CD4-positive, alpha-beta T cell treated with Interleukin-12 subunit alpha and Interleukin-12 subunit beta, for 1 hour (primary cell): ENCODE results near the gene TNNI3K.
"Not testable (repeated sequence)": the region's sequence is repeated elsewhere in the genome, so short reads cannot be mapped to it uniquely, and the experiment has no call there.

Experiments used
- DNase-seq: peaks from one replicate; pipeline ENCODE4 v3.0.0-alpha.2; 2020

Gene TNNI3K

GRCh38 chr1:74235153-74235552 is at the start of gene TNNI3K:
TNNI3K (plus strand) TSS chr1:74235387; CDS start chr1:74235452, 65 bp downstream.
- DNase-seq: no peak

- DNase-seq: no peak
These were observed 41.3 kb upstream of the TNNI3K start for GRCh38 chr1:74193908-74194307.

GRCh38 chr1:74195339-74195738 is 39.8 kb upstream of the TNNI3K start:
- DNase-seq: no peak

- no peak for DNase-seq
These were observed 37.9 kb upstream of the TNNI3K start for GRCh38 chr1:74197255-74197654.

GRCh38 chr1:74197657-74198552 is 37.3 kb upstream of the TNNI3K start, which contains the start of the genes FPGT and LRRIQ3:
FPGT (plus strand) TSS chr1:74198242; CDS start chr1:74198279, 37 bp downstream.
LRRIQ3 (minus strand) TSS chr1:74198176; CDS start chr1:74183684, 14,492 bp downstream.
- peak; percentile 96 for DNase-seq

GRCh38 chr1:74199504-74199903 is 35.7 kb upstream of the TNNI3K start:
- no peak for DNase-seq

GRCh38 chr1:74205266-74205665 is 29.9 kb upstream of the TNNI3K start:
- no peak for DNase-seq

- DNase-seq: no peak
These were observed 20.0 kb upstream of the TNNI3K start for GRCh38 chr1:74215229-74215628.

GRCh38 chr1:74222701-74223100 is 12.5 kb upstream of the TNNI3K start:
- no peak for DNase-seq

GRCh38 chr1:74223453-74223852 is 11.7 kb upstream of the TNNI3K start:
- no peak for DNase-seq

- no peak for DNase-seq
These were observed 1.3 kb downstream of the TNNI3K start for GRCh38 chr1:74236440-74236839.

GRCh38 chr1:74237035-74237434 is 1.8 kb downstream of the TNNI3K start:
- no peak for DNase-seq

- DNase-seq: no peak
These were observed 2.6 kb downstream of the TNNI3K start for GRCh38 chr1:74237787-74238186.

GRCh38 chr1:74245168-74245772 is 10.1 kb downstream of the TNNI3K start:
- no peak for DNase-seq

GRCh38 chr1:74246315-74246714 is 11.1 kb downstream of the TNNI3K start:
- DNase-seq: no peak

GRCh38 chr1:74247881-74248528 is 12.8 kb downstream of the TNNI3K start:
- no peak for DNase-seq

- DNase-seq: not testable (repeated sequence)
These were observed 18.1 kb downstream of the TNNI3K start for GRCh38 chr1:74253243-74253824.

GRCh38 chr1:74266001-74266400 is 30.8 kb downstream of the TNNI3K start:
- no peak for DNase-seq

GRCh38 chr1:74271503-74271902 is 36.3 kb downstream of the TNNI3K start:
- DNase-seq: no peak

- DNase-seq: no peak
These were observed 45.6 kb downstream of the TNNI3K start for GRCh38 chr1:74280642-74281396.

- no peak for DNase-seq
These were observed 51.2 kb downstream of the TNNI3K start for GRCh38 chr1:74286414-74286813.

- no peak for DNase-seq
These were observed 79.3 kb downstream of the TNNI3K start for GRCh38 chr1:74314438-74314837.
